ENCODE results near the gene ZBTB42.

DNA sequence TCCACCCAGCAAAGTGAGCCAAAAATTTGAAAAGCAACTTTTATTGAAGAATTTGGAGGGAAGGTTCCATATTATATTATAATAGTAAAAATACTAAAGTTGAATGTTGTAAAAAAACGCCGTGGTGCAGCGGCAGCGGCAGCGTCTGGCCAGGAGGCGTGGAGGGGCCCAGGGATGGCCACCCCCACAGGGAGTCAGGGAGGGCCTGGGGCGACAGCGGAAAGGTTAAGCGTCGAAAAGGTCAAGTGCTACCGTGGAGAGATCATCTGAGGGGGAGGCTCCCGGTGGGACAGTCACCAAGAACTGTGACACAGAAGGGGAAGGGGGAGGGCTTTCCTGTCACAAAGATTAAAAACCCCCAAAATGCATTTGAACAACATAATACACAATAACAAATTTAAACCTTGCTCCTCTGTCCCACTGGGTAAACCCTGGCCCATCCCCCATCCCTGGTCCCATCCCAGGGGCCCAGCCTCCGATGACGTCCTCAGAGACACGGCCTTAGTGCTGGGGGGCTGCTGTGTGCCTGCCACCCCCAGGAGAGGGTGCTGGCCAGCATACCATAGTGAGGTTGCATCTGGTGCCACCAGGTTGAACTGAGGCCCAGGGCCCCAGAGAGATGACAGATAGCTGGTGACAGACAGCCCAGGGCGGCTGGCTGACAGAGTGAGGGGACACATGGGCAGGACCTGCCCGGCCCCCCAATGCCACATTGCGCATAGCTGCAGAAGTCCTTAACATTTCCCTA is 31.4 kb upstream of the ZBTB42 start:
- TF ChIP-seq, protein P1, sequence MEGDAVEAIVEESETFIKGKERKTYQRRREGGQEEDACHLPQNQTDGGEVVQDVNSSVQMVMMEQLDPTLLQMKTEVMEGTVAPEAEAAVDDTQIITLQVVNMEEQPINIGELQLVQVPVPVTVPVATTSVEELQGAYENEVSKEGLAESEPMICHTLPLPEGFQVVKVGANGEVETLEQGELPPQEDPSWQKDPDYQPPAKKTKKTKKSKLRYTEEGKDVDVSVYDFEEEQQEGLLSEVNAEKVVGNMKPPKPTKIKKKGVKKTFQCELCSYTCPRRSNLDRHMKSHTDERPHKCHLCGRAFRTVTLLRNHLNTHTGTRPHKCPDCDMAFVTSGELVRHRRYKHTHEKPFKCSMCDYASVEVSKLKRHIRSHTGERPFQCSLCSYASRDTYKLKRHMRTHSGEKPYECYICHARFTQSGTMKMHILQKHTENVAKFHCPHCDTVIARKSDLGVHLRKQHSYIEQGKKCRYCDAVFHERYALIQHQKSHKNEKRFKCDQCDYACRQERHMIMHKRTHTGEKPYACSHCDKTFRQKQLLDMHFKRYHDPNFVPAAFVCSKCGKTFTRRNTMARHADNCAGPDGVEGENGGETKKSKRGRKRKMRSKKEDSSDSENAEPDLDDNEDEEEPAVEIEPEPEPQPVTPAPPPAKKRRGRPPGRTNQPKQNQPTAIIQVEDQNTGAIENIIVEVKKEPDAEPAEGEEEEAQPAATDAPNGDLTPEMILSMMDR (conservative IDR thresholded peaks at IDR 0.05; ENCODE audit: low read depth, low read length), result no peak
- TF ChIP-seq EZH2 (IDR thresholded peaks at IDR 0.05; ENCODE audit: borderline replicate concordance, low read depth, low read length, poor library complexity, severe bottlenecking), result no peak
